Urinary bladder (tissue), 4 donors: Measurements from ENCODE around the gene STT3B. TPM values are rescaled to one million over a fixed set of nuclear protein-coding genes. Genes with fewer than 3 reads are reported as not detected.

ENCODE experiments used
- DNase-seq: peaks from one replicate; pipeline ENCODE4 v3.0.0-alpha.2; 2015; ENCODE audit errors: extremely low spot score
- H3K27ac ChIP-seq: one replicate; pipeline ENCODE4 v1.5.1; 2013; ENCODE audit warnings: low read depth, mild to moderate bottlenecking, moderate library complexity
- H3K36me3 ChIP-seq: one replicate; pipeline ENCODE4 v1.6.1; 2013; ENCODE audit warnings: mild to moderate bottlenecking, moderate library complexity; ENCODE audit not compliant: insufficient read depth
- H3K4me1 ChIP-seq: one replicate; pipeline ENCODE4 v1.6.1; 2013; ENCODE audit warnings: mild to moderate bottlenecking, moderate library complexity; ENCODE audit not compliant: insufficient read depth
- H3K4me3 ChIP-seq: one replicate; pipeline ENCODE4 v1.5.1; 2013; ENCODE audit warnings: low read depth, low read length
- WGBS: extraction: QIAGEN DNeasy Blood & Tissue Kit; methylation state at CpG from one replicate; pipeline ENCODE4 v1.1.7; 2013; 5-methylcytosine and 5-hydroxymethylcytosine counted together
- polyA plus RNA-seq: library from polyadenylated mRNA; stranded (reverse); fragments of 200-250 nt; gene quantifications from one replicate; pipeline ENCODE4 v1.2.3, GENCODE V29; 2013
- total RNA-seq: library from RNA; depleted of rRNA; stranded (reverse); fragments of >200 nt; gene quantifications from one replicate; pipeline ENCODE4 v1.2.3, GENCODE V29; 2014
- donor health status: healthy with polysubstance abuse.
- donor health status: healthy.

STT3B gene
- total and polyA plus RNA-seq, 2 donors, result 57.2 to 220 TPM

DNA sequence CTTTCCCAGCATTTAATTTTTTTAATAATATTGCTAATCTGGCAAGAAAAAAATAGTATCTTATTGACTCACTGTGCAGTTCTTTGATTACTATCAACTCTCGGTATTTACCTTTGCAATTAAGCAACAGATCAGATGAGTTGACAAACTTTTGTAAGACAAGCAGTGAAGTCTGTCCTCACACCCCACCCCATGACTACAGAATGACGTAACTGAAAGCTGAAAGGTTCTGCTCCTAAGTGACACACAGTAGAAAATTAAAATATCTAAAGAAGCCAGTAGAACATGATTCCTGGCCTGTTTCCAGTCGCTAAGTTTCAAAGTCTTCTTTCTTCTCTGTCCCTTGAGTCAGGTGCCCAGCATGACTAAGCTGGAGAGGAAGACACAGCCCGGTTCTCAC, 135.5 kb downstream of the STT3B start:
- WGBS, result 87% methylated on average over 4 of the region's 4 CpGs

DNA sequence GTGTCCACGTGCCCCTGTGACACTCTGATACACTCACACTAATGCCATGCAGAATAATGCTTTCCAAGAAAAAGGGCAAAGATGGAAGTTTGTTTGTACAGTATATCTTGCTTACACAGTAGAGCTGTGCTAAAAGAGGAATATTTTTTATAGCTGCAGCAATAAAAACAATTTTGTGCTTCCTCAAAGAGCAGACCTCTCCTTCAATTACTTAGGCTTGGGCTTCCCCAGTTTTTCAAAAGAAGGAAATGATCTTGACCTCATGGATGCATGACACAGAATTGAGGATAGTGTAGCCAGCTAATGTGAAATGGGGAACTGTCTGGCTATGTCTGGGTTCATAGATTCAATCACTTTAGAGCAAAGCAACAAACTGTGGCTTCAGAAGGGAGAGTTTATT, 137.4 kb downstream of the STT3B start:
- Histone ChIP-seq H3K27ac (no peak overlapping the region), H3K36me3 (no peaks in the 10 kb centered on the region), H3K4me1 (no peaks in the 10 kb centered on the region), H3K4me3 (no peak overlapping the region)
- 63% methylated on average over 1 of the region's 1 CpG for WGBS
- no peak for DNase-seq

More for the DNA sequence above, 135.5 kb downstream of the STT3B start:
- DNase-seq, result no peak
- Histone ChIP-seq H3K4me3 (no peak overlapping the region), H3K27ac (no peak overlapping the region), H3K36me3 (no peaks in the 10 kb centered on the region), H3K4me1 (no peaks in the 10 kb centered on the region)

DNA sequence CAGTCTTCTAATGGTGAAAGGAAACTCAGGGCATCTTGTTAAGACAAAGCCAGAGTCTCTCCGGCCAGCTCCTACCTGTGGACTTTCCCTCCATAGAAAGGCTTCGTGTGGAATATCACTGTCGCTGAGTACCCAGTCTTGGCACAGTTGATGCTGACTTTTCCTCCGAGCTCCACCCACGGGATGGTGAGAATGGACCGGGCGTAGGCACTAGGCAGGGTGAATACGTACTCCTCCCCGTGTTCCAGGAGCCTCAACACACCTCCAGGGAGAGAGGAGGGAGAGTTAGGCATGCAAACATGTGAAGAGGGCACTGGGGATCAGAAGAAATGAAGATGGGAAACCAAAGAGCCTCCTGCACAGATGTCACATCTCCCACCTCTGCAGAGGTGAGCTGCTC, 138.0 kb downstream of the STT3B start:
- Histone ChIP-seq H3K27ac (no peak overlapping the region), H3K36me3 (no peaks in the 10 kb centered on the region), H3K4me1 (no peaks in the 10 kb centered on the region), H3K4me3 (no peak overlapping the region)
- WGBS, result 83% methylated on average over 9 of the region's 9 CpGs
- DNase-seq, result no peak

DNA sequence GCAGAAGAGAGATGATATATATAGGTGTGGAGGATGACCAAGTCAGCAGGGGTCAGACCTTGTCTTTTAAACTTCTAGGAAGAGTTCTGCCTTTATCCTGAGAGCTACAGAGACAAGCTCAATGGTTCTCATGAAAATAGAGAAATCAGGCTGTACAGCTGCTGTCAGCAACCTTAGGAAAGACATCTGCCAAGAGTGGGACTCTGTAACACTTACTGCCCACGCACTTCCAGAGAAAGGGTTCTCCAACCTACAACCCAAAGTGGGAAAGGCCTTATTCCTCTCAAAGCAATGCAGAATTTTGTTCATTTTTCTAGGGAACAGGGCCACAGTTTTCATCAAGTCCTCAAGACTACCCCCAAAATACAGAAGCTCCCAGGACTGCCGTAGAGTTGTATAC, 138.7 kb downstream of the STT3B start:
- Histone ChIP-seq H3K27ac (no peak overlapping the region), H3K36me3 (no peaks in the 10 kb centered on the region), H3K4me3 (no peak overlapping the region), H3K4me1 (no peaks in the 10 kb centered on the region)
- no peak for DNase-seq
- WGBS, result 88% methylated on average over 2 of the region's 2 CpGs

DNA sequence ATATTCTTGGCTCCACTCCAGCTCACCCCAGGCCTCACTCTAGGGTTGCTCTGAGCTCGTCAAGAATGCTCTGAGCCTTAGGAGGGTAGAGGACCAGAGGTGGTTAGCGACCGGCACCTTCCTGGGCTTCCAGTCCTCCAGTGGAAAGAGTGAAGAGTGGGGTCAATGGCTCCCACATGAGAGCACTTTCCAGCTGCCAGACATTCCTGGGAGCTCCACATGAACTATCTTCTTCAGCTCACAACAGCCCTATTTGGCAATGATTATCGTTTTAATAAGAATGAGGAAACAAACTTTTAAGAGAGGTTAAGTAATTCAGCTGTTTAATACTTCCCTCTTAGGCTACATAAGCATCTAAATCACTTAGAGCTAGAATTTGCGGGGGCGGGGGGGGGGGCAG, 139.3 kb downstream of the STT3B start:
- Histone ChIP-seq H3K36me3 (no peaks in the 10 kb centered on the region), H3K4me3 (no peak overlapping the region), H3K4me1 (no peaks in the 10 kb centered on the region), H3K27ac (no peak overlapping the region)
- DNase-seq, result no peak
- WGBS, result 35% methylated on average over 6 of the region's 6 CpGs

DNA sequence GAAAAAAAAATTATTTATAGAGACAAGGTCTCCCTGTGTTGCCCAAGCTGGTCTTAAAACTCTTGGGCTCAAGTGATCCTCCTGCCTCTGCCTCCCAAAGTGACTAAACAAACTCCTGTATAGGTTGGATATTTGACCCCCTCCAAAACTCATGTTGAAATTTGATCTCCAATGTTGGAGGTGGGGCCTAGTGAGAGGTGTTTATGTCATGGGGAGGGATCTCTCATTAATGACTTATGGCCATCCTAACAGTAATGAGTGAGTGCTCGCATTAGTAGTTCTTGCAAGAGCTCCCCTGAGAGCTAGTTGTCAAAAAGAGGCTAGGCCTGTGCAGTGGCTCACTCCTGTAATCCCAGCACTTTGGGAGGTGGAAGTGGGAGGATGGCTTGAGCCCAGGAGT, 141.2 kb downstream of the STT3B start:
- 98% methylated on average over 1 of the region's 1 CpG for WGBS
- DNase-seq, result no peak
- H3K4me1 ChIP-seq, result no peaks in the 10 kb centered on the region
- H3K36me3 ChIP-seq, result no peaks in the 10 kb centered on the region
- H3K27ac ChIP-seq, result no peak overlapping the region
- no peak overlapping the region for H3K4me3 ChIP-seq

DNA sequence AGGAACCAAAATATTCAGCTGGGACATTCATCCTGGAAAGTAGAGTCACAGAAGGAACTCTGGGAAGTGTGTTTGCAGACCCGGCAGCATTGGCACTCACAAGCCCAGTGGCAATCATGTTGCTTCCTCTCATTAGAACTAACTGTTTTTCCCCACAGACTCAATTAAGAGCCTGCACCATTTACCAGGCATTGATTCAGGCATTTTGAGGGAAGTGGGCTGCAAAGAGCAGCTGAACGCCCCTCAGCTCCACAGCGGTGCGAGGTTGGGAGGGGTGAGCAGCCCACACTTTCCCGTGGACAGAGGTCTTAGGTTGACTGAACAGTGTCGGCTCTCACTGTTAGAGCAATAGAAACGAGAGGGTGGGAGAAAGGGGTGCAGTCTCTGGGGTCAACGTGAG, 143.8 kb downstream of the STT3B start:
- Histone ChIP-seq H3K27ac (no peak overlapping the region), H3K4me1 (no peaks in the 10 kb centered on the region), H3K36me3 (no peaks in the 10 kb centered on the region), H3K4me3 (no peak overlapping the region)
- 76% methylated on average over 8 of the region's 8 CpGs for WGBS
- DNase-seq, result no peak

DNA sequence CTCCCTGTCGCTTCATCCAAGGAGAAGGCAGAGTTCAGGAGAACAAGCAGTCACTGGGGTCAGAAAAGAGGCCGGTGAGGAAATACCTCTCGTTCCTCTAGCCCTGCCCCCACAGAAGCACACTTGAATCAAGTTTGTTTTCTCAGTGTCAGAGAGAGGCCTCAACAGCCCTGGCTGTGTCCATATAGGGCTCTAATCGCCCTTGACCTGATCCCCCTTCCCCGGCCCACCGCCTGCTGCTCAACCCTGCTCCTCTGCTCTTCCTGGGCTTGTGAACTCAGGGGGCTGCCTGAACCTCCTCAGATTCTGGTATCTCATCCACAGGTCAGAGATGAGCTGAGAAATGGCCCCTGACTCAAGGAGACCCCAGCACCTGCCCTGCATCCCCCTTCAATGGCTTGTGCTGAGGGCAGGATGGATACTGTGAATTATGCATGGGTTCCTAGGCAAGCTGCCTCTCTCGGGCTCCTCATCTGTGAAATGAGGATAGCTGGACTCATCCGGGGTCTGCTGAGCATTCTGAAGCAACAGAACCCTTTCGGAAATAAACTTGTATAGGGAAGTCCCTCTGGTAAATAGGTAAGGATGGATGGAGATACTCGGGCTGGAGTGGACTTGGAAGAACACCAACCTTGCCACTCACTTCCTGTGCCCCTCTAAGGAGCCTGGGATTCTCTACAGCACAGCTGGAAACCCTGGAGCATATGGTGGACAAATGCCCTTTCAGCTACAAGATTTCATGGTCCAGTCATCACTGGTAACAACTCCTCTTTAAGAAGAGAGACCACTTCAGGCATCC, 147.5 kb downstream of the STT3B start:
- Histone ChIP-seq H3K4me3 (no peak overlapping the region), H3K27ac (no peak overlapping the region), H3K4me1 (no peaks in the 10 kb centered on the region), H3K36me3 (no peaks in the 10 kb centered on the region)
- DNase-seq, result no peak
- WGBS, result 79% methylated on average over 10 of the region's 10 CpGs
